Chondrocyte (in vitro differentiated cells): ENCODE measurements around the gene RNLS. TPM values are rescaled to one million over a fixed set of nuclear protein-coding genes. Genes with fewer than 3 reads are reported as not detected.

Source experiments
- DNase-seq: peaks from one replicate; pipeline ENCODE4 v3.0.0; 2021; ENCODE audit warnings: mixed read lengths, low spot score
- H3K27ac Mint-ChIP-seq: one replicate; pipeline ENCODE4 v1.8.0; 2021; ENCODE audit warnings: mild to moderate bottlenecking, moderate library complexity, mixed read lengths; ENCODE audit not compliant: unreplicated experiment
- H3K27me3 Mint-ChIP-seq: 2 replicates; pipeline ENCODE4 v1.8.0; 2021; ENCODE audit warnings: low read depth, mixed read lengths
- H3K36me3 Mint-ChIP-seq: 2 replicates; pipeline ENCODE4 v1.8.0; 2021; ENCODE audit warnings: low read depth, mixed read lengths
- H3K4me1 Mint-ChIP-seq: 2 replicates; pipeline ENCODE4 v1.8.0; 2021; ENCODE audit warnings: low read depth, mild to moderate bottlenecking, mixed read lengths
- H3K4me3 Mint-ChIP-seq: one replicate; pipeline ENCODE4 v1.8.0; 2021; ENCODE audit warnings: mild to moderate bottlenecking, moderate library complexity, mixed read lengths; ENCODE audit not compliant: unreplicated experiment
- H3K9me3 Mint-ChIP-seq: 2 replicates; pipeline ENCODE4 v1.8.0; 2021; ENCODE audit warnings: low read depth, mixed read lengths
- total RNA-seq: library from RNA; stranded (reverse); gene quantifications from 3 replicates; pipeline ENCODE4 v1.2.1, GENCODE V29; 2021
- TF ChIP-seq, protein P1 (sequence below): fragments of 200-600 bp; sonication (generic); IDR thresholded peaks from 2 replicates; pipeline ENCODE4 v1.5.0; 2021; ENCODE audit warnings: antibody characterized with exemption, mild to moderate bottlenecking, moderate library complexity

RNLS gene
- total RNA-seq, 1 donor from 2014 or later: 5.1 TPM

- peaks cover 6% of the 10 kb centered on the region for H3K9me3 Mint-ChIP-seq
- no peaks in the 10 kb centered on the region for H3K4me1 Mint-ChIP-seq
- DNase-seq: no peak
- H3K27ac Mint-ChIP-seq: no peak overlapping the region
- H3K27me3 Mint-ChIP-seq: peaks cover 6% of the 10 kb centered on the region
- H3K36me3 Mint-ChIP-seq: peaks cover 1% of the 10 kb centered on the region
- no peak overlapping the region for H3K4me3 Mint-ChIP-seq
- TF ChIP-seq, protein P1, sequence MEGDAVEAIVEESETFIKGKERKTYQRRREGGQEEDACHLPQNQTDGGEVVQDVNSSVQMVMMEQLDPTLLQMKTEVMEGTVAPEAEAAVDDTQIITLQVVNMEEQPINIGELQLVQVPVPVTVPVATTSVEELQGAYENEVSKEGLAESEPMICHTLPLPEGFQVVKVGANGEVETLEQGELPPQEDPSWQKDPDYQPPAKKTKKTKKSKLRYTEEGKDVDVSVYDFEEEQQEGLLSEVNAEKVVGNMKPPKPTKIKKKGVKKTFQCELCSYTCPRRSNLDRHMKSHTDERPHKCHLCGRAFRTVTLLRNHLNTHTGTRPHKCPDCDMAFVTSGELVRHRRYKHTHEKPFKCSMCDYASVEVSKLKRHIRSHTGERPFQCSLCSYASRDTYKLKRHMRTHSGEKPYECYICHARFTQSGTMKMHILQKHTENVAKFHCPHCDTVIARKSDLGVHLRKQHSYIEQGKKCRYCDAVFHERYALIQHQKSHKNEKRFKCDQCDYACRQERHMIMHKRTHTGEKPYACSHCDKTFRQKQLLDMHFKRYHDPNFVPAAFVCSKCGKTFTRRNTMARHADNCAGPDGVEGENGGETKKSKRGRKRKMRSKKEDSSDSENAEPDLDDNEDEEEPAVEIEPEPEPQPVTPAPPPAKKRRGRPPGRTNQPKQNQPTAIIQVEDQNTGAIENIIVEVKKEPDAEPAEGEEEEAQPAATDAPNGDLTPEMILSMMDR: no peak
These were observed 77.9 kb downstream of the RNLS start for GRCh38 chr10:88505265-88505664.

- H3K36me3 Mint-ChIP-seq: peaks cover 1% of the 10 kb centered on the region
- peaks cover 6% of the 10 kb centered on the region for H3K27me3 Mint-ChIP-seq
- no peak for DNase-seq
- H3K4me3 Mint-ChIP-seq: no peak overlapping the region
- TF ChIP-seq, protein P1: no peak
- peaks cover 6% of the 10 kb centered on the region for H3K9me3 Mint-ChIP-seq
- H3K27ac Mint-ChIP-seq: no peak overlapping the region
- H3K4me1 Mint-ChIP-seq: no peaks in the 10 kb centered on the region
These were observed 82.5 kb downstream of the RNLS start for GRCh38 chr10:88500656-88501055.

GRCh38 chr10:88499569-88500470 is 83.3 kb downstream of the RNLS start:
- Mint-ChIP-seq H3K27me3 (peaks cover 1% of the 10 kb centered on the region), H3K27ac (no peak overlapping the region), H3K4me3 (no peak overlapping the region), H3K36me3 (peaks cover 1% of the 10 kb centered on the region), H3K4me1 (peaks cover 2% of the 10 kb centered on the region), H3K9me3 (peaks cover 6% of the 10 kb centered on the region)
- DNase-seq: no peak
- TF ChIP-seq, protein P1: no peak

DNA sequence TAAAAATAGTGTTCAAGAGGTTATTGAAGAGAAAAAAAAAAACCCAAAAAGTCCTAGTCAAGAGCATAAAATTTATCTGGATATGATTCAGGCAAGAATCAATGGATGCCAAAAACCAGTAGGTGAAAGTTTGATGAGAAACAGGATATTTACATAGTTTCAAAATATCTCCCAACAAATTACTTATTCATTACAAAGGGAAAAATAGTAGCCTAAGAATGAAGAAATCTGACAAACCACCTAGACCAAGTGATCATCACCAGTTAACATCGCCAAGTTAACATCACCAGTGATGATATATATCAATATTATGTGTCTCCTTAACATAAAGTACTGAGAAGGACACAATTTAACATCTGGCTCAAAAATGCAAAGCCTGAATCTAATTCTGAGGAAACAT is 85.2 kb downstream of the RNLS start:
- no peak for DNase-seq
- H3K27ac Mint-ChIP-seq: no peak overlapping the region
- TF ChIP-seq, protein P1: no peak

GRCh38 chr10:88494537-88494936 is 88.6 kb downstream of the RNLS start:
- Mint-ChIP-seq H3K36me3 (no peaks in the 10 kb centered on the region), H3K27me3 (no peaks in the 10 kb centered on the region), H3K4me3 (no peak overlapping the region), H3K4me1 (peaks cover 12% of the 10 kb centered on the region), H3K27ac (no peak overlapping the region), H3K9me3 (no peaks in the 10 kb centered on the region)
- DNase-seq: no peak
- TF ChIP-seq, protein P1: no peak

More for the DNA sequence above, 85.2 kb downstream of the RNLS start:
- Mint-ChIP-seq H3K4me3 (no peak overlapping the region), H3K36me3 (peaks cover 1% of the 10 kb centered on the region), H3K9me3 (no peaks in the 10 kb centered on the region), H3K27me3 (no peaks in the 10 kb centered on the region), H3K4me1 (peaks cover 12% of the 10 kb centered on the region)
